ENCODE measurements around the gene LMNTD1.
A peak's percentile ranks its signal among the peaks of the same experiment; 100 is the strongest.

Gene LMNTD1

GRCh38 chr12:25503666-25504065 lies 49.4 kb downstream of the LMNTD1 start:
- DNase-seq (ENCODE audit: low read depth in 2 of 2): no peak
- H3K4me3 ChIP-seq (replicated peaks in 1 of 2; ENCODE audit: low read depth in 2 of 2, low read length in 2 of 2): no peak overlapping the region
- no peak for TF ChIP-seq CTCF (IDR thresholded peaks at IDR 0.05; ENCODE audit: low read depth, low read length)

GRCh38 chr12:25502596-25502995 lies 50.5 kb downstream of the LMNTD1 start:
- TF ChIP-seq CTCF (IDR thresholded peaks at IDR 0.05; ENCODE audit: low read depth, low read length): no peak
- no peak overlapping the region for H3K4me3 ChIP-seq (replicated peaks in 1 of 2; ENCODE audit: low read depth in 2 of 2, low read length in 2 of 2)
- DNase-seq (ENCODE audit: low read depth in 2 of 2): no peak

- TF ChIP-seq CTCF (IDR thresholded peaks at IDR 0.05; ENCODE audit: low read depth, low read length): no peak
- no peak overlapping the region for H3K4me3 ChIP-seq (replicated peaks in 1 of 2; ENCODE audit: low read depth in 2 of 2, low read length in 2 of 2)
- no peak for DNase-seq (ENCODE audit: low read depth in 2 of 2)
Measured at GRCh38 chr12:25502118-25502517, 51.0 kb downstream of the LMNTD1 start.

- DNase-seq (ENCODE audit: low read depth in 2 of 2): peak in 1 of 2 donors; percentile 18
Measured at GRCh38 chr12:25501549-25501948, 51.5 kb downstream of the LMNTD1 start.

GRCh38 chr12:25500651-25501050 lies 52.4 kb downstream of the LMNTD1 start:
- no peak overlapping the region for H3K4me3 ChIP-seq (replicated peaks in 1 of 2; ENCODE audit: low read depth in 2 of 2, low read length in 2 of 2)
- no peak for DNase-seq (ENCODE audit: low read depth in 2 of 2)
- TF ChIP-seq CTCF (IDR thresholded peaks at IDR 0.05; ENCODE audit: low read depth, low read length): no peak

More at GRCh38 chr12:25501549-25501948, 51.5 kb downstream of the LMNTD1 start:
- TF ChIP-seq CTCF (IDR thresholded peaks at IDR 0.05; ENCODE audit: low read depth, low read length): no peak
- H3K4me3 ChIP-seq (replicated peaks in 1 of 2; ENCODE audit: low read depth in 2 of 2, low read length in 2 of 2): no peak overlapping the region

- no peak overlapping the region for H3K4me3 ChIP-seq (replicated peaks in 1 of 2; ENCODE audit: low read depth in 2 of 2, low read length in 2 of 2)
- DNase-seq (ENCODE audit: low read depth in 2 of 2): peak in 1 of 2 donors; percentile 70
- TF ChIP-seq CTCF (IDR thresholded peaks at IDR 0.05; ENCODE audit: low read depth, low read length): no peak
Measured at GRCh38 chr12:25497021-25497420, 56.1 kb downstream of the LMNTD1 start.

- no peak overlapping the region for H3K4me3 ChIP-seq (replicated peaks in 1 of 2; ENCODE audit: low read depth in 2 of 2, low read length in 2 of 2)
- DNase-seq (ENCODE audit: low read depth in 2 of 2): peak; percentile 18 to 28
- no peak for TF ChIP-seq CTCF (IDR thresholded peaks at IDR 0.05; ENCODE audit: low read depth, low read length)
Measured at GRCh38 chr12:25496098-25496587, 56.9 kb downstream of the LMNTD1 start.
